GM18909 (cell line): ENCODE data around the gene RAPH1.

Experiments
- ATAC-seq: cut with Tn5 transposase; IDR thresholded peaks from one replicate; pipeline ENCODE4 v1.9.1; 2021; ENCODE audit warnings: mild to moderate bottlenecking; ENCODE audit not compliant: unreplicated experiment, poor library complexity

The RAPH1 gene

GRCh38 chr2:203500297-203500696 lies 34.8 kb downstream of the RAPH1 start:
- ATAC-seq: no peak

- ATAC-seq: no peak
These were observed 36.9 kb downstream of the RAPH1 start for GRCh38 chr2:203498161-203498560.

DNA sequence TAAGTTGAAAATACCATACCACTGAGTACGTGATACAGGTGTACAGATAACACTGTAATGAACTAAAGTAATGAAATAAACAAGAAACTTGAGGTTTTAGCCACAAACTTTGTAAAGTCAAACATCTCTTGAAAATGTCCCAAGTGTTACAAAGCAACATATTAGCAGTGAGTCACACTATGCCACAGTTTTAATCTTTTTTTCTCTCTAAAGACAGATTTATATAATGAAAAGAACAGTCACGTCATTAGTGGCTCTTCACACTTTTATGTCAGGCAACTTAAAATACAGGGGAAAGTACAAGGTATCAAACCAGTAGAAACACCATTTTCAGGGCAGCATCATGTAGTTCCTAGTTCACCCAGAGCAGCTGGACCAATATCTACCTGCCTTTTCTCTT lies 42.1 kb downstream of the RAPH1 start:
- no peak for ATAC-seq

DNA sequence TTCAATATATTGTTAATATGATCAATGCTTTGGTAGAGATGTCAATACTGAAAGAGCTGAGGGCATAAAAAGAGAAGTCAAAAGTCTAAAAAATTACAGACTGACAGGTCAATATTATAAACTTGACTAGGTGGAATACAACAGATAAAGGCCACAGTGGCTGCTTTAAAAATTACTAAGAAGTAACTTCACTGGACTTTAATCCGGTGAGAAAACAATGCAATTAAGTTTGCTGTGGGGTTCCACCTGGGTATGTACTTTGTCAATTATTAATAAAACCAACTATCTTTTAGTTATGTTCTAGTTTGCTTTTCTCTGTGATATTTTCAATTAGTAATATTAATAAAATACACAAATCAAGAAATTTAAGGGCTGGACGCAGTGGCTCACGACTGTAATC lies 44.7 kb downstream of the RAPH1 start:
- ATAC-seq: no peak

DNA sequence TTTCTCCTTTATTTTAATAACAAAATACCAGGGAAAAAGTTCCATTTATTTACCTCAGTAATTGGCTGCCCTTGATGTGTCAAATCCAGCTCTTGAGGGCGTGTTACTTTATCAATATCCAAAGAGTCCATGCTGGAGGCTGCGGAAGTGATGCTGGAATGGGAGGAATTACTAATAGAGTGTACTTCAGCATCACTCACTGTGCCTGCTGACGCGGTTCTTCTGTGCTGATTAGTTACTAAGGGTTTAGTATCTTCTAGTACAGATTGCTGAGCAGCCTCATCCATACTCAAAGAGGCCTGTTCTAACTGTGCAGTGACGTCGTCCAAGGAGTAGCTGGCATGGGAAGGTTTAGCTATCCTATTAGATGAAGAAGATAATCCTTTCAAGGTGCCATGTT lies 45.6 kb downstream of the RAPH1 start:
- no peak for ATAC-seq

DNA sequence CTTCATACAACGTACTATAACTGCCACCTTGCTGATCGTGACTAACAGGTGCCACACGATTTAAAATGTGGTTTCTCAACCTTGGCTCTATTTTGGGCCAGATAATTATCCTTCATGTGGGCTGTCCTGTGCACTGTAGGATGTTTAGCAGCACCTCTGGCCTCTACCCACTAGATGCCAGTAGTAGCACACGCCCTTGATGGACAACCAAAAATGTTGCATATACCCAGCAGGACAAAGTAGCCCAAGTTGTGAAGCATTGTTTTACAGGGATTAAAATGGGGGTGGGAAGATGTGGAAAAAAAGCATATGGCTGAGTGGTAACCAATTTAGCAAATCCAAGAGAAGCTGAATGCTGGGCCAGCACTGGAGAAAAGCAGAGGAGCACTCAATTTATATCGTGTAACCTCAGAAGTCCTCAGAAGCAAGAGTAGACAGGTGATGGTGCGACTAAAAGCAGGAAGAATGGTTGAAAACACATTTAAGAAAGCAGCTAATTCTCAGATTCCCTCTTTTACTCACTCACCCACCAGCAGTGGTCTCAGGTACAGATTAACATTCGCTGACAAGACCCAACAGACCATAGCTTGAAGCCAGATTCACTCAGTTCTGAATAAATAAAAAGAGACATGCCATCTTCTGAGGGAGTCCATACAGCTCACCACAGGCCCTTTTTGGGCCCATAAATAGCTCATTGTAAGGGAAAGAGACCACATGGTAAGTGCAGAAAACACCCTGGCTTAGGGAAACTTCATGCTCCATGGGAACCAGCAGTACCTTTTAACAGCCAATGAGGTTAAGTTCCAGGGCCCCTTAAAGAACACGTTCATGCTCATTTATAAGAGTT lies 50.6 kb downstream of the RAPH1 start:
- peak; percentile 58 for ATAC-seq

GRCh38 chr2:203480623-203481022 lies 54.5 kb downstream of the RAPH1 start:
- no peak for ATAC-seq

DNA sequence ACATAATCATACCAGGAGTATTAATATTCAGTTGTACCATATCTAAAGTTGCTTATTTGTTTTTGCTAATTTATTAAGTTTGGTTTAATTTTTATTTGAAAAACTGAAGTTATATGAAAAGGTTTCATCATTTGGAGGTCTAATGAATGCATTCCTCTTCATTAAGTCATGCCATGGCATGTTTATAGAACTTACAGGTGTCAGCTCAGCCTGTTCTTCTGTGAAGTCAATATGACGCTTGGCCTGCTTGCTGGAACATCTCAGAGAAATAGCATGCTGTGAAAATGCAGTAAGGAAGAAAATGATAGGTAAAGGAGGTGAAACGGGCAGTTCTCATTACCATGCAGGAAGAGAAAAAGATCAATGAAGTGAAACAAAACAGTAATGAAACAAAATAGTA lies 58.2 kb downstream of the RAPH1 start:
- ATAC-seq: no peak

GRCh38 chr2:203471323-203471722 lies 63.8 kb downstream of the RAPH1 start:
- no peak for ATAC-seq

DNA sequence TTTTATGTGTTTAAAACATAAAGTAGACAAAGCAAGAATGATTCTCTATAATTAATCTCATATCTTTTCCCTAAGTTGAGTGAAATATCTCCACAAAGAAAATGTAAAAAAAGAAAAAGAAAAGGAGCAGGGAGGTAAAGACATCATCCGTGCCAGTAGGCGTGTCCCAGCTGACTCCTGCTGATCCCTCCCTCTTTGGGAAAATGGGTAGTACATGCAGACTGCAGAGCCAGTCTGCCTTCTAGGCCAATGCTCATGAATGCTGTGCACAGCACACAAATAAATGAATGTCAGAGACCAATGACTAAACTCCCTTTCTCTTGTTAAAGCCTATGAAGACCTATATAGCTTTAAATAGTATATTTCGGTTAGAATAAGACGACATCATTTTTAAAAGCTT lies 64.7 kb downstream of the RAPH1 start:
- ATAC-seq: no peak

DNA sequence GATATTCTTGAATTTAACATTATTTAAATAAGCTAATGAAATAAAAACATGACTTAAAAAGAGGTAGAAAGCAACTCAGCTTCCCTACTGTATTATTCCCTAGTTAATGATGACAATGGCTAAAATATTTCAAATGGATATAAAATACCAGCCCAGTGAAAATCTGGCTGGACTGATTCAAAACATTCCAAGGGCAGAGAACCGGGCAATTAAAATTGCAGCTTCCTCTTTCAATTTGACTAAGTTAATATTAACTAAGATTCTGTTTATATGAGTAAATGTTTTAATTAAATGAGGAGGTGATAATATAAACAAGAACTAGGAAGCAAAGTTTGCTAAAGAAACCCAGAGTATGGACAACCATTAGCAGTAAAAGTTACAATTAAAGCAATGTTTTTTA lies 65.6 kb downstream of the RAPH1 start:
- ATAC-seq: no peak

GRCh38 chr2:203463266-203463678 lies 71.8 kb downstream of the RAPH1 start:
- ATAC-seq: no peak

DNA sequence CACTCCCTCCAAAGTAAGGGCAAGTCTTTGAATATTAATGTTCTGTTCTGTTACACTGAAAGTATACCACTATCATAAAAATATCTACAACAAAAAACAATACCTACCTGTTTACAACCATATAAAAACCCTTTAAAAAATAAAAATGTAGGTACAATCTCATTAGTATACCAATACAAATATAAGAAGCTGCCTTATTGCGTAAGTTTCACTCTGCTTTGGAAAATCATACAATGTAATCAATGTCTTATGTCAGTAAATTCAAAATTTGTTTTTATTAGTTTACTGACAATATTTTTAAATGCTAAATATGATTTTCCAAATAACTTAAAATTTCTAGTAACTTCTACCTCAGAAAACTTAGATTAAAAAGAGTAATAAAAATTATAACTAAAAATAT lies 72.8 kb downstream of the RAPH1 start:
- no peak for ATAC-seq

DNA sequence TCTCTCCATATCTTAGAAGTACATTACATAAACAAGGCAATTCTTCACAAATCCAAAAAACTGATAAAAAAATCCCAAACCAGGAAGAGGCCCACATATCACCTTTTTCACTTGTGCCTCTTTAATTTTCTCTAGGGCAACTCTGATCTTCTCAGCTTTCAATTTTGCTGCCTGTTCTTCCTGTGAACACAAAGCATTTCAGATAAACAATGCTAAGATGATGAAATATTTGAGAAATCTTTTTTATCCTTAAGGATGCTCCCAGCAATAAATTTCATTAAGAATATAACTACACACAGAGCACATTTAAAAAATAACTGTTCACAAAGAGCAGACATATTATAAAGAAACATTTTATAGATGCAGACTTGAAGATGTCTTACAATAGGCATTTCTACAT lies 73.4 kb downstream of the RAPH1 start:
- no peak for ATAC-seq

DNA sequence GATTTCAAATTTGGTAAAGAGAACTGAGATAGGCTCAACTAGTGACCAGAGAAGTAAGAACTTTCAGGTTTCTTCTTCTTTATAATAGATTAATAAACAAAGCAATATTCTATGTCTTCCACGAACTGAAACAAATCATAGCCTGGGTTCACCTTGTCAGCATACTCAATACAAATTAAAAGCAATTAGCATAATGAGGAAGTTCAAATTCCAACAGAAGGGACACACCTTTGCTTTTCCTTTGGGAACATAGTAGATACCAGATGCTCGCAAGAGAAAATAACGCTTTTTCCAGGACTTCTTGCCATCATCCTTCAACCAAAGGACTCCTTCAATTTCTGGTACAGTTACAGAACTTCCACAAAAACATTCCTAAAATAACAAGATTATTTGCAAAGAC lies 79.9 kb downstream of the RAPH1 start:
- ATAC-seq: no peak

DNA sequence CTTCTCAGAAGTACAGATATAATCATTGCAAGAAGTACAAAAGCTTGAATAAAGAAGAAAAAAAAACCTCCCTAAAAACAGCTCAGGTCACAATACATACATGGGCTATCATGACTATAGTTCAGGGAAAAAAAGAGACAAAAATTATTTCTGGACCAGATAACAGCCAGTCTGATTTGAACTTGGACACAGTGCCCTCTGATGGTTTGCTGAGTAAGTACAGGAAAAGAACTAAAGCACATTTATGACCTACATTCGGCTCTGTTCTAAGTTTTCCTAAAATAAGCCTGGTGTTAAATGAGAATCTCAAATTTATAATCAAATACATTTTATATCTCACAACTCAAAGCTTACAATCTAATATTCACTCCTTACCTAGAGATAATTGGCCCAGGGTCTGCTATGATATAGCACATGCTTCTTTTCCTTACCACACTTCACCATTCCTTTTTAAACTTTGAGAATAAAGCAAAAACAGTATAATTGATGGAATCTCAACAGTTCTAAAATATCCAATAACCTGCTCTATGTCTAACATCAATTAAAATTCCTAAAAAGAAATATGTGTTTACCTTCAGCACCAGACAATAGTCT lies 81.1 kb downstream of the RAPH1 start:
- ATAC-seq: no peak

DNA sequence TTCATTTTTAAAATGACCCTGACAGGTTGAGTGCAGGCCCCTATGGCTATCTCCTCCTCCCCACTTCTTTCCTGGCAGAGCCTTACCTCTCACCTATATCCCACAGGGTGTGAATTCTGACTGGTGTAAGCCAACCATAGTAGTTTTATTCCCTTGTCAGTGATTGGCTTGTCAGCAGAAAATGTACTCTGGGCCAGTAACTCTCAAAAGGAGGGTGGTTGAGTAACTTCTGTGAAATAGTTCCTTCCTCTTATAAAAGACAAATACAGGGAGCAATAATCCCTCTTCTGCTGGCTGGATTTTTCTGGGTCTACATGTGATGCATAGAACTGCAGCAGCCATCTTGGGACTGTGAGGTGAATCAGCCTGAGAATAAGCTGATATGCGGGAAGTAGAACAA lies 83.4 kb downstream of the RAPH1 start:
- ATAC-seq: no peak

DNA sequence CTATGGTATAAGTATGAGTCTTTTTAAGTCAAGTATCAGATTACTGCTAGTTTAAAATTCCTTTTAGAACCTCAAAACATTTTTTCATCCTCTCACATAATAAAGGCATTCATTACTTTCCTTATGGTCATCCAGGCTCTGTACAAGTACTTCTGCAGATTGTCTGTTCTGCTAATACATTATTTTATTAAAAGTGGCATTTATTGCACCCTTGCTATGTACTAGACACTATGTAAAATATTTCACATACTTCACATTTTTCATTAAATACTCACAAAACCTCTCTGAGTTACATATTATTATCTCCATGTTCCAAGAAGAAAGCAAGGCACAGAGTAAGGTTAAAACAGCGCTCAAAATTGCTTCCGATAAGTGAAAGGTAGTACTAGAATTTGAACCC lies 84.1 kb downstream of the RAPH1 start:
- ATAC-seq: no peak

- ATAC-seq: no peak
These were observed 84.5 kb downstream of the RAPH1 start for GRCh38 chr2:203450561-203450960.

- no peak for ATAC-seq
These were observed 88.3 kb downstream of the RAPH1 start for GRCh38 chr2:203446780-203447179.

- no peak for ATAC-seq
These were observed 89.0 kb downstream of the RAPH1 start for GRCh38 chr2:203446071-203446481.

DNA sequence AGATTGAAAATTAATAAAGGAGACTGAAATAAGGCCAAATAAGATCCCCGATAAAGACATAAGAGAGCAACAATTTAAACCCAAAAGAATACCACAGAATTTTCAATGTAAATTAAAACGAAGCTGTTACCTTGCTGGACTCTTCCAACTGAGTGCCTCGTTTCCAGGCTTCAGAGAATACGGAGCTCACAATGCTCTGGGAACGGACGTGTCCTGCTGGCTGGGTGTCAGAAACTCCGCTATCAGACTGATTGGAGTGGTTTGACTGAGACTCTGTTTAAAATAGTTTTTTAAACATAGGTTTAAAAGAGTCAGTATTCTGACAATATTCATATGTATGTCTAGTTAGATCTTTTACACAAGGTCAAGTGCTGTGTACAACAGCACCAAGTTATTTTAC lies 90.4 kb downstream of the RAPH1 start:
- ATAC-seq: no peak
